Activated CD8-positive, alpha-beta memory T cell treated with anti-CD3 and anti-CD28 coated beads, Interleukin-2, amount 50 U/mL, for 24 hours (primary cell): ENCODE results near the gene NANOG.
A peak's percentile ranks its signal among the peaks of the same experiment; 100 is the strongest.
"Not testable (repeated sequence)": the region's sequence is repeated elsewhere in the genome, so short reads cannot be mapped to it uniquely, and the experiment has no call there.

ENCODE experiments used
- DNase-seq: peaks from one replicate; pipeline ENCODE4 v3.0.0-alpha.2; 2020; ENCODE audit errors: extremely low read depth

NANOG gene

DNA sequence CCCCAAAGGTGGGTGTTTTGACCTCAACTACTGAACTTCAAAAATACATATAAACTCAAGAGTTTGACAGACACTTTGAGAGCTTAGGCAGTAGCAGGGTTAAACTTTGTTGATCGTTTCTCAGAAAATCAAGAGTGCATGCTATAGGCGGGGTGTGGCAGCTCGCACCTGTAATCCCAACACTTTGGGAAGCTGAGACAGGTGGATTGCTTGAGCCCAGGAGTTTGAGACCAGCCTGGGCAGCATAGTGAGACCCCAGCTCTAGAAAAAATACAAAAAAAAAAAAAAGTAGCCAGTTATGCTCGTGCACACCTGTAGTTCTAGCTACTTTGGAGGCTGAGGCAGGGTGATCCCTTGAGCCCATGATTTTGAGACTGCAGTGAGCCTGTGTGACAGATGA is 12.3 kb downstream of the NANOG start:
- no peak for DNase-seq

DNA sequence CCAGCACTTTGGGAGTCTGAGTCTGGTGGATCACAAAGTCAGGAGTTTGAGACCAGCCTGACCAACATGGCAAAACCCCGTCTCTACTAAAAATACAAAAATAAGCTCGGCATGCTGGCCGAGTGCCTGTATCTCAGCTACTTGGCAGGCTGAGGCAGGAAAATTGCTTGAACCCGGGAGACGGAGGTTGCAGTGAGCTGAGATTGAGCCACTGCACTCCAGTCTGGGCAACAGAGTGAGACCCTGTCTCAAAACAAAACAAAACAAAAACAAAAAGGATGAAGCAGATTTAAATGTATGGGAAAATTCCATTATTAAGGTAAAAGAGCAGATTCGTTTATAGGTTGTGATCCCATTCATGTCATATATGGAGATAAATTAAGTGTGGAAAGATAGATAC is 17.1 kb downstream of the NANOG start:
- DNase-seq, result not testable (repeated sequence)

DNA sequence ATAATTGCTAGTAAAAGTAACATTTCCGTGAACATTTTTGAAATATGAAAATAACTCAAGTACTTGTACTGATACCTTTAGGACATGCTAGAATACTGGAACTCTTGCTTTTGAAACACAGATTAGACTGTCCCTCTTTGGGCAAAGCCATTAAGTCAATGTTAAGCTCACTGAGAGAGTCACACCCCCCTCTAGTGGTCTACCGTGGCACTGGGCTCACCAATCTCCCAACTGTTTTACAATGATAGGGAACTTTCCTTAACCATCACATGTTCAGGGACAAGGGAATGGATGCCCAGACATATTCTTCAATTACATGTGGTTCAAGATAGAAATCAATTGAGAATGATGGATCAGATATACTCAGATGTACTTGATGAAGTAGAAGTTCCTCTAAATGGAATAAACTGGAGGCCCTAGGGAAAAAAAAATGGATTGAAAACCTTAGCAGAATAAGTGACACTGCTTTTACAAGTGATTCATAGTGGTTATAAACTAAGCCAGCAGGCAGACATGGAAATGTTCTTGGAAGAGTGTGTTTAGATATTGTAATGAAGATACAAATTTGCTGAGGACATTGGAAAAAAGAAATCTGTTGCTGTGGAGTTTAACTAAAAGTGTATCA is 17.8 kb downstream of the NANOG start:
- peak; percentile 21 for DNase-seq

DNA sequence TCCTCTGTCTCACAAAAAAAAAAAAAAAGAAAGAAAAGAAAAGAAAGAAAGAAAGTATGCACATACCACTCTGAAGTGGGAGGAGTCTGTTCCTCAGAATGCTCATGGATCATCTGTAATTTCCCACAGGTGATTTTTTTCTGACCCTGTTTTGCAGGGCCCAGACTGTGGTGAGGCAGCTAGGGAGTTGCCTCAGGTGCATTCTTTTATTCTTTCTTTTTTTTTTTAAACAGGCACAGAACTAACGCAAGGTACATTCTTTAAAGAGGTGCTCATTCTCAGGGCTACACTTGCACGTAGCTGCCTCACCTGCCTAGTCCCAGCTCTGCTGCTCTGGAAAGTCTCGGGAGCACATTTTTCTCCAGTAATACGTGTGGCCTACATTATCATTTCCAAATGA is 36.6 kb downstream of the NANOG start:
- not testable (repeated sequence) for DNase-seq

DNA sequence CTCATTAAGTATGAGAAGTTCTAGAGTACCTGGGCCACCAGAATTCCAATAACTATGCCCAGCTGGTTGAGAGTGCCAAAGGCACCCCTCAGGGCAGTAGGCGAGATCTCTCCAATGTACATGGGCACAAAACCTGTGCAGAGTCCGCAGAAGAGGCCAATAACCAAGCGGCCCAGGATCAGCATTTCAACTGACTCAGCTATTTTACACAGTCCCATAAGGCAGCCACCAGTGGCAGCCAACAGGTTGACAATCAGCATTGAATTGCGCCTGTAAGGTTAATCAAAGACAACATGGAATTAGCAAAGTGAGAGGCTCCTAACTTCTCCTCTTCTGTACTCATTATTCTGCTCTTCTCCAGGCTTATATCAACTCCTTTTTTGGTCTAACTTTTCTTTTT is 40.5 kb downstream of the NANOG start:
- DNase-seq, result not testable (repeated sequence)

DNA sequence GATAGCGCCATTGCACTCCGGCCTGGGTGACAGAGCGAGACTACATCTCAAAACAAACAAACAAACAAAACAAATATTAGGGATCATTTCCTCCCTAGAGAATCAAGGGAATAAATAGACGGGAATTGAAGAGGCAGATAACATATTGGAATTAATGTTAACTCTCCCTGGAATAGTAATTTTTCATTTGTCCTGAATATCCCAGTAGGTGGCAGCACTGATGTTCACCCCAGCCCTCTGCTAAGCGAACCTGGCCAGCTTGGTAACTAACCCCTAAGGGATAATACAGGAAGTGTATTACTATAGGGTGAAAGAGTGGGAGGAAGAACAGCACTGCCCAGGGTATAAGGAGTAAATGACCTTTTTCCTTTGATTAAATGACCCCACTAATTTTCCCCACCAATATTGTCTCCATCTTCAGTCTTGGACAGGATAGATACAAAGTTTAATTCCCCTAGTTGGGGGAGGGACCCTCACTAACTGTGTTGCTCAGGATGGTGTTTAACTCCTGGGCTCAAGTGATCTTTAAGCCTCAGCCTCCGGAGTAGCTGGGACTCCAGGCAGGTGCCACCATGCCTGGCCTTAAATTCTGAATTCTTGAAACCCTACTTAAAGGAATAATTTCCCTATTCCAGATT is 43.0 kb downstream of the NANOG start:
- no peak for DNase-seq

DNA sequence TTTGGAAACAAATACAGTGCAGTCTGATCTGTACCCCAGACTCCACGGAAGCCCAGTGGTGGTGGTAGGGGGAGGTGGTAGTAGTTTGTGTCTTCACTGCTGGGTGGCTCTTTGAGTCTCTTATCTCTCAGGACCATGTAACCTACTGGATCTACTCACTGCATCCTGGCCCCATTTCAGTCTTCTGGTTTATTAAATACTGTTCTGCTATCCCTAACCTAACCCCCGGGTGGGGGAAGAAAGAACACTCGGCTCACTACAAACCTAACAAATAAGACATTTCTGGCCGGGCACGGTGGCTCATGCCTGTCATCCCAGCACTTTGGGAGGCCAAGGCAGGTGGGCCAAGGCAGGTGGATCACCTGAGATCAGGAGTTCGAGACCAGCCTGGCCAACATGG is 44.0 kb downstream of the NANOG start:
- DNase-seq, result not testable (repeated sequence)

DNA sequence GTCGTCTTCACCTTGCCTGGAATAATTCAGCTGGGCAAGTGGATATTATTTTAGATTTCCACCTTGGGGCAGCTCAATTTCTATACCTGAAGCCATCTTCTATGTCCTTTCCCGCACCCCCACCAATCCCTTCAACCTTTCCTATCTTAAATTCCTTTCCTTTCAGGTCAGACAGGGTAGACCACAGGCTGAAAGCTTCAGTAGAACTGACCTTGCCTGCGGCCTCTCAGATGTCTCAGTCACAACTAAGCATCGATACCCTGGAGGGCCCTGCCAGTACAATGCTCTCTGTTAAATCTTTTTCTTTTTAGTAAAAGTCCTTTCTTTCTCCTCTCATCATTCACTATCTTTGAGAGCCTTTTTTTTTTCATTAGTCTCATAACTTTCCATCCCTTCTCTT is 44.6 kb downstream of the NANOG start:
- DNase-seq, result no peak

DNA sequence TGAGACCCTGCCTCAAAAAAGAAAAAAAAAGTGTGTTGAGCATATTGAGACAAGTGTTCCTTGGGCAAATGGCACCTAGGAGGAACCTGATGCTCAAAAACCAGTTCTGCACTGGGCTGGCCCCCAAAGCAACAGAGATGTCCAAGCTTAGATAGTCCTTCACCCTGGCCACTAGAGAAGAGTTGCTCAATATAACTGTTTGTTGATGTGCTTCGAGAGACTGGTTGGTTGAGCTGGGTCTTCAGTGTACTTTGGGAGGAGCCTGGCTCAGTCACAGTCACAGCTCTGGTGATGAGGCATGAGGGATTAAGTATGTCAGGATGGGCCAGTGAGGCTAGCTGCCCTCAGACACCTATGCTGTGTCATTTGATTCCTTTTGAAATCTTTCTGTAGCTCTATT is 45.5 kb downstream of the NANOG start:
- DNase-seq, result no peak

DNA sequence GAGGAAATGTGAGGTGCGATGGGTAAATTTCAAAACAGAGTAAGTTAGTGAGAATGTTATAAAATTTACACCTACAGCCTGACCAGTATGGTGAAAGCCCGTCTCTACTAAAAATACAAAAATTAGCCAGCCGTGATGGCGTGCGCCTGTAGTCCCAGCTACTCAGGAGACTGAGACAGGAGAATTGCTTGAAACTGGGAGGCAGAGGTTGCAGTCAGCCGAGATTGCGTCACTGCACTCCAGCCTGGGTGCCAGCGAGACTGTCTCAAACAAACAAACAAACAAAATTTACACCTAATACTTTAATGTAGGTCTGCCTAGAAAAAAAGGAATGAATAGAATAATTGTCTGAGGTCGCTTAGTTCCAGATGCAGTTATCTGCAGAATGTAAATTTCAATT is 45.9 kb downstream of the NANOG start:
- DNase-seq, result no peak

DNA sequence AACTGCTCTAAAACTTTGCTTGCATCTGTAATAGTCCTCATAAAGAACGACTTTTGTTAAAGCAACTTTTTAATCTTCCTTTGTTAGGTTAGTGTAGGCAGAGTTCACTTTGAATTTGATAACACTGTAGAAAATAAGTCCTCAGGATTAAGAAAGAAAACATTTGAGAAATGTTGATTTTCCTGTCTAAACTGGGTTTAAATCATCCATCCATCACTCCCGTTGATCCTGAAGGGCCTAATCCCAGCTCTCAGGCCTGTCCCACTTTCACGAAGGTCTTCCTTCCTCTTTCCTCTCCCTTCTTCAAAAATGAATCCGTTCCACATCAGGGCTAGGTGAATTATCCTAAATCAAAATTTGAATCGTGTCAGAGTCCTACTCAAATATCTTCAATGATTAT is 46.6 kb downstream of the NANOG start:
- DNase-seq, result no peak

DNA sequence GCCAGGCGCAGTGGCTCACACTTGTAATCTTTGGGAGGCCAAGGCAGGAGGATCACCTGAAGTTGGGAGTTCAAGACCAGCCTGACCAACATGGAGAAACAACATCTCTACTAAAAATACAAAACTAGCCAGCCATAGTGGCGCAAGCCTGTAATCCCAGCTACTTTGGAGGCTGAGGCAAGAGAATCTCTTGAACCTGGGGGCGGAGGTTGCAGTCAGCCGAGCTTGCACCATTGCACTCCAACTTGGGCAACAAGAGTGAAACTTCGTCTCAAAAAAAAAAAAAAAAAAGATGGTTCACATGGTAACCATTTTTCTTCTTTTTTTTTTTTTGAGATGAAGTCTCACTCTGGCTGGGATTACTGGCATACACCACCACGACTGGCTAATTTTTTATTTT is 48.2 kb downstream of the NANOG start:
- DNase-seq, result no peak

DNA sequence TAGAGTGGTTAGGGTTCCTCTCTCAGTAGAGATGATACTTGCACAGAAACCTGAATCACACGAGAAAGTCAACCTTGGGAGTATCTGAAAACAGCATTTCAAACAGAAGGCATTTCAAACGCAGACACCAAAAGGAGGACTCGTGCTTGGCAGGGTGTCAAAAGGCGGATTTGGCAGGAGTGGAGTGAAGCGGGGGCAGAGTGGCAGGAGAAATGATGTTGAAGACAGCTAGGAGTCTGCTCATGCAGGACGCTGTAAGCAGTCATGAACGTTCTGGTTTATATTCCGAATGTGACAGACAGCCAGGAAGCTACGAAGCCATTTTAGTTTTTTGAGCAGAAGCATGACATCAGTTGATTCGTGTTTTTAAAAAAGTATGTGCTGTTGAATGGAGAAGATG is 50.0 kb downstream of the NANOG start:
- DNase-seq, result not testable (repeated sequence)

DNA sequence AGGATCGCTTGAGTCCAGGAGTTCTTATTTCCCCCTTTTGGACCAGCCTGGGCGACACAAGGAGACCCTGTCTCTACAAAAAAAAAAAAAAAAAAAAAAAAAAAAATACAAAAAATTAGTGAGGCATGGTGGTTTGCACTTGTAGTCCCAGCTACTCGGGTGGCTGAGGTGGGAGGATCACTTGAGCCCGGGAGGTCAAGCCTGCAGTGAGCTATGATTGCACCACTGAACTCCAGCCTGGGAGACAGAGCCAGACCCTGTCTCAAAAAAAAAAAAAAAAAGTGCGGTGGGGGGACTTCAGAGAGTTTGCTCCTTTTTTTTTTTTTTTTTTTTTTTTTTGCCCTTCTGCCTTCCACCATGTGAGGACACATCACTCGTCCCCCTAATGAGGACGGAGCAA is 50.6 kb downstream of the NANOG start:
- DNase-seq, result not testable (repeated sequence)

DNA sequence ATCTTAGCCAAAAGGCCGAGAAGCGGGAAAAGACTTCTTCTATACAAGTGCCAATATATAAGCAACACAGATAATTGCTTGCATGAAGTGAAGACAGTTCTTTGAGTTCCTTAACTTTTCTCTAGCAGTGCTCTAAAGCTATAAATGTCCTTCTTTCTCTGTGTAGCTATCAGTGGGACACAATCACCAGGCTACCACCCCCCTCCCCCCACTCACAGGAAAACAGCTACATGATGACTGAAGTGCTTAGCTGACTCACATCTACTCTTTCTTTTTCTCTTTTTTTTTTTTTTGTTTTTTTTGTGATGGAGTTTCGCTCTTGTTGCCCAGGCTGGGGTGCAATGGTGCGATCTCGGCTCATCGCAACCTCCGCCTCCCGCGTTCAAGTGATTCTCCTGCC is 53.2 kb downstream of the NANOG start:
- not testable (repeated sequence) for DNase-seq

DNA sequence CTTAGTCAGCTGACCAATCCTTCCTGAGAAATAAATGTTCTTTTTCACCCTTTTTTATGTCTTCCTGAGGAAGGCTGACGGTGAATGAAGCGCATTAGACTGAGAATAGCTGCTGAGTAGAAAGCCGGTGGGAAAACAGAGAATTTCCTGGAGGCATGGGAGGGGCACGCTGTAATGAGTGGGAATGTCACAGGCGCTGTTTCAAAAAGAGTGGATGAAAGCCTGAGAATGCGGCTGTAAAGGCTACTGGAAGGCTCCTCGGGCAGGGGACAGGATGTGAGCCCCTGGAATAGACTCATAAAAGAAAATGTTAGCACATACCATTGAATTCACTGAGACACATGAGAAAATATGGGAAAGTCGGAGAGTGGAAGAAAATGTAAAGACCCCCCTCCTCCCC is 53.9 kb downstream of the NANOG start:
- not testable (repeated sequence) for DNase-seq

DNA sequence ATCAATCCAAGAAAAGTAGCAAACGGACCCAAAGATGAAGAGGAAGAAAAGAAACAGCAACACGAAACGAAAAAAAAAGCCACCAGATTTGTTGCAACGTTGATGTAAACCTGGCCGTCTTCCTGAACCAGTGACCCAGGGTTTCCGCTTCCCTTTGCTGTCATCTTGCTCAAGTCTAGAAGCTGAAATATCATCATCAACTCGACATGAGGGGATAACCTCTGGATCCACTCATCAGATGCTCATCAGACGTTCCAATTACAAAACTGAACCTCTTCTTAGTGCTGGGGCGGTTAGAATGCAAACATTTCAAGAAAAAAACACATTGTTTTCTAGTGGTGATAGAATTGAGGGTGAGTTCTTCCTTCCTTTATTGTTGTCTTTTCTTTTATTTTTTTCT is 54.4 kb downstream of the NANOG start:
- DNase-seq, result not testable (repeated sequence)

DNA sequence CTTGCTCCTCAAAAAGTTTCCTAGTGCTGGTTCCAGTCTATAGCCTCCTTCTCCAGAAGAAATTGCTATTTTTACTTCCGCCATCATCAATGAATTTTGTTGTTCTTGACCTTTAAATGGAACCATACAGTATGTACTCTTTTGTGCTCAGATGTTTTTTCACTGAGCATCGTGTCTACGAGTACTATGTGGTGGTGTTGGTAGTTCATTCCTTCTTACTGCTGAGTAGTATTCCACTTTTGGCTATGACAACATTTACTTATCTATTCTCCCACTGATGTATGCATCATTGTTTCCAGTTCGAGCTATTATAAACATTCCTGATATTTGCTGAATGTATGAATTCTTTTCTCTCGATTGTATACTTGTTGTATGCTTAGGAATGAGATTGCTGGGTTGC is 54.9 kb downstream of the NANOG start:
- no peak for DNase-seq

DNA sequence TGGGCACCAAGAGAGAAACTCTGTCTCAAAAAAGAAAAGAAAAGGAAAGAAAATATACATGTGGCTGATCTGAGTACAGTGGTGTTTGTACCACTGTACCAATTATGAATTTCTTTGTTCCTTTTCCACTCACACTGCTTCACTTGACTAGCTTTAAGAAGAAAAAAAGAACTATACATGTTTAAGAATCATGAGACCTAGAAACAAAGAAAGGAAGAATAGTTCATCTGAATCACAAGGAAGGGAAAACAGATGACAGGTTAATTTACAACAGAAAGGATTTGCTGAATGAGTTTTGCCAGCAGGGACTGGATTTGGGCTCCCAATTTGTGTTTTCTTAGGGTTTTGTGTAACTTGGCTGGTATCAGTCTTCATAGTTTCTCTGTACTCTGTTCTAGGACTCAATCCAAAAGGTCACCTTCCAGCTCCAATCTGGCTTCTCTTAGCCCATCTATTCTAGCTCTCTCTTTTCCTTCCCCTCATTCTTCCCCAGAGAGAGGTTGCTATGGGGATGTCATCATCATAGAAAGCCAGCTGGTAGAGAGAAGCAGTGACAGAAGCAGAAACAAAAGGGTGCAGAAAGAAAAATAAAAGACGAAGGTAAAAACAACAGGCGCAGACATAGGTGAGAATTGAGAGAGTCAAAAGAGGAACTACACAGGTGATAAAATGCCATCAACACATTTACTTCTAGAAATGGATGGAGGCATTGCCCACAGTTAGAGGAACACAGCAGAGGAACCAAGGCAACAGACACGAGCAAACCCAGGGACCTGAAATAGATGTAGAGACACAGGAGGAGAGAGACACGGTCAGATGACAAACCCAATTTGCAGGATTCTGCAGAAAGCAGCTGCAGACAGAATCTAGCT is 58.3 kb downstream of the NANOG start:
- DNase-seq, result not testable (repeated sequence)

DNA sequence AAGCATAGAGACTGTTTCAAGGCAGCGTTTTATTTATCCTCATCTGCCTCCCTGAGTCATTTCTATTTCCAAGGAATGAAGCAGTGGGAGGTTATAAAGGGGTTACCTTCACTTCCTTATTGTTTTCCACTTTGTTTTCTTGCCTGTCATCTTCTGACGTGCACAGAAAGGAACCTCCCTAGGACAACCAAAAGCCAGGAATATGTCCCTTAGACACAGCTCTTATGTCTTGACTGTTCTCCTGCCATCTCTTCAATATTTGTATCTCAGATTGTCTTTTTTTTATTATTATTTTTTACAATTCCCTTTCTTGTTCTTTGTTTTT is 58.9 kb downstream of the NANOG start:
- DNase-seq, result not testable (repeated sequence)
